Vagina (tissue), 2 donors: ENCODE measurements around the gene COX17. TPM values are rescaled to one million over a fixed set of nuclear protein-coding genes. Genes with fewer than 3 reads are reported as not detected.

Source experiments
- DNase-seq, 2 donors: peaks; one replicate each; pipeline ENCODE4 v3.0.0-alpha.2; 2017; ENCODE audit errors: extremely low spot score in 2 of 2
- H3K27ac ChIP-seq: fragments of 200-600 bp; sonication (generic); one replicate; pipeline ENCODE4 v1.5.1; 2019
- H3K27me3 ChIP-seq: fragments of 200-600 bp; sonication (generic); one replicate; pipeline ENCODE4 v1.5.1; 2019
- H3K36me3 ChIP-seq, 2 donors: fragments of 200-600 bp; sonication (generic); one replicate each; pipeline ENCODE4 v1.5.1; 2017 to 2019
- H3K4me1 ChIP-seq: fragments of 200-600 bp; sonication (generic); one replicate; pipeline ENCODE4 v1.5.1; 2019
- H3K4me3 ChIP-seq, 2 donors: fragments of 200-600 bp; sonication (generic); 1 replicate in 1 of 2; 2 replicates in 1 of 2; pipeline ENCODE4 v1.5.1; 2016 to 2019
- H3K9me3 ChIP-seq: fragments of 200-600 bp; sonication (generic); one replicate; pipeline ENCODE4 v1.5.1; 2019
- CTCF ChIP-seq, 3 experiments: fragments of 450-650 bp in 2 of 3; fragments of 200-600 bp in 1 of 3; sonication (generic) in 1 of 3; IDR thresholded peaks; one replicate each; pipeline ENCODE4 v1.5.1; 2017 to 2019; ENCODE audit warnings: antibody characterized with exemption in 3 of 3, mild to moderate bottlenecking in 2 of 3, moderate library complexity in 2 of 3
- POLR2A ChIP-seq, 2 donors: fragments of 450-650 bp; IDR thresholded peaks; one replicate each; pipeline ENCODE4 v1.6.1; 2017; ENCODE audit warnings: antibody characterized with exemption in 2 of 2, mild to moderate bottlenecking in 2 of 2, moderate library complexity in 2 of 2
- POLR2AphosphoS5 ChIP-seq, 2 donors: sonication (generic); formaldehyde crosslinking; IDR thresholded peaks; one replicate each; pipeline ENCODE4 v1.9.0; 2017; ENCODE audit warnings: antibody characterized with exemption in 2 of 2, mild to moderate bottlenecking in 2 of 2, low read depth in 1 of 2; ENCODE audit not compliant: insufficient read depth in 1 of 2
- intact Hi-C: fragments of 100-400 bp; cut with DNase I; formaldehyde crosslinking; loops from one replicate; pipeline ENCODE4 v1.15.1; 2023
- total RNA-seq: library from RNA; depleted of rRNA; stranded (reverse); fragments of >200 nt; gene quantifications from one replicate; pipeline ENCODE4 v1.2.3, GENCODE V29; 2016

The COX17 gene
- total RNA-seq, 1 donor from 2014 or later, result 27.3 TPM

DNA sequence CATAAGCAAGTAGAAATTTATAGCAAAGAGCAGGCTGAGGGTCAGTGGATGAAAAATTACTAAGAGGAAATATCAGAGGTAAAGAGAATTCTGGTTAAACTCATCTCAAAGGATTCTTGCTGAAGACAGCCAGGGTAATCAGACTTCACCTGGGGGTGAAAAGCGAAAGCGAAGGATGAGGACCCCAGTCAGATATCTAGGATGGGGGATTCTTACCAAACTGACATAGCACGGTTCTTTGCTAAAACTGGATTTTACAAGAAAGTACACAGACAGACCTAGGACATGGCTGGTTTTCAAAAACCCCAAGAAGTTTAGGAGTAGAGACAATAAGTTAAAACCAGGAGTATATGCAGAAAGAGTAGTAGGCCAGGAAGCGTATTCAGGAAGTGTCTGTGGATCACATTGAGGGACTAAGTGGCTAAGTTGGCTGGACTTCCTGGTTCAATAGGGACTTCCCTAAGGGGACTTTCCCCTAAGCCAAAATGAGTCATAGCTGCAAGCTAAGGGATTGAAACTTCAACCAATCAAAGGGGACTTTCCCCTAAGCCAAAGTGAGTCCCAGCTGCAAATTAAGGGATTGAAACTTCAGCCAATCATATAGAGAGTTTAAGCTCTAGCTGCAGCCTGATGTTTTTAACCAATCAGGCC is 23.2 kb upstream of the COX17 start:
- no peak overlapping the region for H3K4me3 ChIP-seq
- no peaks in the 10 kb centered on the region for H3K27me3 ChIP-seq
- no peak for TF ChIP-seq CTCF (IDR thresholded peaks at IDR 0.05)
- TF ChIP-seq POLR2A (IDR thresholded peaks at IDR 0.05), result no peak
- TF ChIP-seq POLR2AphosphoS5 (IDR thresholded peaks at IDR 0.05; ENCODE audit: insufficient read depth in 1 of 2, low read depth in 1 of 2), result no peak
- no peaks in the 10 kb centered on the region for H3K36me3 ChIP-seq
- DNase-seq, result no peak
- H3K27ac ChIP-seq, result no peak overlapping the region
- peaks cover 14% of the 10 kb centered on the region for H3K4me1 ChIP-seq
- intact Hi-C loops, result no loop called here
- no peaks in the 10 kb centered on the region for H3K9me3 ChIP-seq

- no peak overlapping the region for H3K4me3 ChIP-seq
- no peaks in the 10 kb centered on the region for H3K9me3 ChIP-seq
- TF ChIP-seq POLR2AphosphoS5 (IDR thresholded peaks at IDR 0.05; ENCODE audit: insufficient read depth in 1 of 2, low read depth in 1 of 2) (no peak), POLR2A (IDR thresholded peaks at IDR 0.05) (no peak), CTCF (IDR thresholded peaks at IDR 0.05) (no peak)
- H3K27ac ChIP-seq, result no peak overlapping the region
- peaks cover 6% of the 10 kb centered on the region for H3K4me1 ChIP-seq
- no peak for DNase-seq
- H3K27me3 ChIP-seq, result no peaks in the 10 kb centered on the region
- intact Hi-C loops, result no loop called here
- no peaks in the 10 kb centered on the region for H3K36me3 ChIP-seq
Observed at GRCh38 chr3:119697394-119697793, 20.2 kb upstream of the COX17 start.

DNA sequence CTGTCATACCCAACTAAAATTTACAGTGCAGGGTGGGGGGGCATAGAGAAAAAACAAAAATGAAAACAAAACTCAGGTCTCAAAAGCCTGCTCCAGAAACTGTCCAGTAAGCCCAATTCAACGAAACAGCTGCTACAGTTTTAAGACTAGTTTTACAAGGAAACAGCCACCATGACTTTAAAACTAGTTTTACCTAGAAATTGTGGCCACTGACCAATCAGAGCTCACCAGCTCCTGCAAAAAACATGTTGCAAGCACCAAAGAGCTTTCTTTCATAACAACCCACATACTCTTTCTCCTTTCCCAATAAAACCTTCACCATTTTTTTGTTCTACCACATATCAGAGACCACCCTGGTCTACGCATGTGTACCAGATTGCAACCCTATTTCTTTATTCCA is 18.3 kb upstream of the COX17 start:
- H3K9me3 ChIP-seq, result no peaks in the 10 kb centered on the region
- no peak overlapping the region for H3K27ac ChIP-seq
- DNase-seq, result no peak
- TF ChIP-seq POLR2AphosphoS5 (IDR thresholded peaks at IDR 0.05; ENCODE audit: insufficient read depth in 1 of 2, low read depth in 1 of 2) (no peak), CTCF (IDR thresholded peaks at IDR 0.05) (no peak), POLR2A (IDR thresholded peaks at IDR 0.05) (no peak)
- no peaks in the 10 kb centered on the region for H3K27me3 ChIP-seq
- no peak overlapping the region for H3K4me3 ChIP-seq
- intact Hi-C loops, result no loop called here
- no peaks in the 10 kb centered on the region for H3K4me1 ChIP-seq
- no peaks in the 10 kb centered on the region for H3K36me3 ChIP-seq

- no peaks in the 10 kb centered on the region for H3K9me3 ChIP-seq
- no peaks in the 10 kb centered on the region for H3K27me3 ChIP-seq
- TF ChIP-seq POLR2A (IDR thresholded peaks at IDR 0.05) (no peak), CTCF (IDR thresholded peaks at IDR 0.05) (peak in 1 of 3 experiments; percentile 7)
- intact Hi-C loops, result no loop called here
- no peak for DNase-seq
- no peak overlapping the region for H3K27ac ChIP-seq
- no peaks in the 10 kb centered on the region for H3K4me1 ChIP-seq
- H3K4me3 ChIP-seq, result no peak overlapping the region
- no peaks in the 10 kb centered on the region for H3K36me3 ChIP-seq
Observed at GRCh38 chr3:119690043-119690656, 12.9 kb upstream of the COX17 start.

- Histone ChIP-seq H3K9me3 (no peaks in the 10 kb centered on the region), H3K27me3 (no peaks in the 10 kb centered on the region), H3K4me3 (no peak overlapping the region), H3K4me1 (no peaks in the 10 kb centered on the region), H3K27ac (no peak overlapping the region), H3K36me3 (no peaks in the 10 kb centered on the region)
- TF ChIP-seq POLR2AphosphoS5 (IDR thresholded peaks at IDR 0.05; ENCODE audit: insufficient read depth in 1 of 2, low read depth in 1 of 2), result no peak
- no peak for TF ChIP-seq POLR2A (IDR thresholded peaks at IDR 0.05)
- no peak for TF ChIP-seq CTCF (IDR thresholded peaks at IDR 0.05)
- intact Hi-C loops, result no loop called here
- no peak for DNase-seq
Observed at GRCh38 chr3:119683421-119683820, 6.2 kb upstream of the COX17 start.
